GM12875 (cell line): Measurements from ENCODE around the gene MAP6.

ENCODE experiments used
- H3K4me3 ChIP-seq: one replicate; pipeline ENCODE4 v1.5.1; 2011; ENCODE audit warnings: low read depth, low read length, control low read depth
- TF ChIP-seq, protein P1 (sequence below): IDR thresholded peaks from 2 replicates; pipeline ENCODE4 v1.5.1; 2011; ENCODE audit warnings: low read depth, mild to moderate bottlenecking, control low read depth, inconsistent platforms, low read length, moderate library complexity, borderline replicate concordance; ENCODE audit not compliant: insufficient read depth

Gene MAP6

DNA sequence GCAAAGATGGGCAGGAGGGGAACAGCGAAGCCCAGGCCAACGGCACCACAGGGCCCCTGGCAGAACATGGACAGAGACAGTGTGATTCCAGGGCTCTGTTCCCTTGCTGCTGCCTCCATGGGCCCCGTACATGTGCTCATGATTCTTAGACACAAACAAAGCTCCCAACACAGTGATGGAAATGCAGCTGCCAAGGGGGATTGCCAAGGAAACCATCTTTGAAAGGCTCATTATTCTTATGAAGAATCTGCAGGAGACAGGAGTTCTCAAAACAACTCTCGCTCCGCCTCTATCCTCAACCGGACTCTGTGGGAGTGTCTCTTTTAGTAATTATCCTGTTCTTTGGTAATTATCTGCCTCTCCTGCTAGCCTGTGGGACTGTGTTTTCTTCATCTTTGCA is 74.6 kb downstream of the MAP6 start:
- TF ChIP-seq, protein P1, sequence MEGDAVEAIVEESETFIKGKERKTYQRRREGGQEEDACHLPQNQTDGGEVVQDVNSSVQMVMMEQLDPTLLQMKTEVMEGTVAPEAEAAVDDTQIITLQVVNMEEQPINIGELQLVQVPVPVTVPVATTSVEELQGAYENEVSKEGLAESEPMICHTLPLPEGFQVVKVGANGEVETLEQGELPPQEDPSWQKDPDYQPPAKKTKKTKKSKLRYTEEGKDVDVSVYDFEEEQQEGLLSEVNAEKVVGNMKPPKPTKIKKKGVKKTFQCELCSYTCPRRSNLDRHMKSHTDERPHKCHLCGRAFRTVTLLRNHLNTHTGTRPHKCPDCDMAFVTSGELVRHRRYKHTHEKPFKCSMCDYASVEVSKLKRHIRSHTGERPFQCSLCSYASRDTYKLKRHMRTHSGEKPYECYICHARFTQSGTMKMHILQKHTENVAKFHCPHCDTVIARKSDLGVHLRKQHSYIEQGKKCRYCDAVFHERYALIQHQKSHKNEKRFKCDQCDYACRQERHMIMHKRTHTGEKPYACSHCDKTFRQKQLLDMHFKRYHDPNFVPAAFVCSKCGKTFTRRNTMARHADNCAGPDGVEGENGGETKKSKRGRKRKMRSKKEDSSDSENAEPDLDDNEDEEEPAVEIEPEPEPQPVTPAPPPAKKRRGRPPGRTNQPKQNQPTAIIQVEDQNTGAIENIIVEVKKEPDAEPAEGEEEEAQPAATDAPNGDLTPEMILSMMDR = no peak
- no peak overlapping the region for H3K4me3 ChIP-seq

DNA sequence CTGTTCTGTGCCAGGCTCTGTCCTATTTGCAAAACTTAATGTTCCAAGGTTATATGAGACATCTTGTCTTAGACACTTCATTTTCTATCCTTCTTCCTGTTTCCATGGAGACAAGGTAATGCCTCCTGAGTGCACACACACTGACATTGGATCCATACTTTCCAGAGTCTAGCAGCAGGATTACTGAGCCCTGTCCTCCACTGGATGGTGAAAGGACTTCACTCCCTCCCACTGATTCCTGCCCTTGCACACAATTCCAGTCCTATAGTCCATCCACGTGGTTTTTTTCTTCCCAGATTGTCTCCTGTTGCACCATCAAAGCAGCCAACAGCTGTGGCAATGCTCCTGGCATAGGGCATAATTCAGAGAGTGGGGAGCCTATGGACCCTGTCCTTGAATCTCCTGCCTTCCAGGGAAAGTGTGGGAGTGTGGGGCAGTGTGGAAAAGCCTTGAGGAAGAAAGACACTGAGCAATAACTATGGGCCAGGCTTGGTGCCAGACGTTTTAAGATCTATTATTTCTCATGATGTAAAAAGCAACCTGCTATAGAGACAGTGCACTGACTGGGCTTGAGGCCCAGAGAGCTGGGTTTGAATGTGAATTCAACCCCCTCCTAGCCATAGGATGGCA is 75.4 kb downstream of the MAP6 start:
- no peak overlapping the region for H3K4me3 ChIP-seq
- TF ChIP-seq, protein P1 = no peak

DNA sequence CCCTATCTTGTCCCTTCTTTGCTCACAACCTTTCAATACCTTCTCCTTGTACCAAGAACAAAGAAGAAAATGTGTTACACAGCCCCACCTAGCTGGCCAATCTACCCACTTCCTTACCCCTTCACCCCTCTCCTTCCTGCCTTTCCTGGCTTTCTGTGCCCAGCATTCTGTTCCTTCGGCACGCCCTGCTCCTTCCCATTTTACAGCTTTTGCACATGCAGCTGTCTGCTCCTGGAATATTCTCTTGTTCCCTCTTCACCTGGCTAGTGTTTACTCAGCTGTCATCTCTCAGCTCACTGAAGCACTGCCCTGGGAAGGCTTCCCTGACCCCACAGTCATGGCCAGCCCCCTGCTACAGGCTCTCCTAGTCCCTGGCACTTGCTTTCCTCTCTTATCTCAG is 76.1 kb downstream of the MAP6 start:
- TF ChIP-seq, protein P1 = no peak
- H3K4me3 ChIP-seq = no peak overlapping the region

DNA sequence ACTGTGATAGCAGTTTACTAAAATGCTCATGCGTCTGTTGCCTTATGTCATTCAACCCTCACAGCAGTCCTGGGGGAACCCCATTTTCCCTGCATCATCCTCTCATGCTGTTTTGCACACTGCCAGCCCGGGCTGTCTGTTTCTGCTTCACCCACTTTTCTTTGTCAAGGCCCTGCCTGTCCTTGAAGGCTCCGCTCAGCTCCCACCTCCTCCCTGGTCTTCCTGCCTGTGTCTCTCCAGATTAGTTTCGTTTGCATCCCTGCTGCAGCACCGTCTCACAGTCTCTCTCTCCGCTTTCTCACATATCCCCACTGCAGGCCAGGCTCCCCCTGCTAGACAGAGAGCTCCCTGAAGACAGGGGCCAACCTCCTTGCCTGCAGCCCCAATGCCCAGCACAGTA is 76.9 kb downstream of the MAP6 start:
- TF ChIP-seq, protein P1 = no peak
- H3K4me3 ChIP-seq = no peak overlapping the region

DNA sequence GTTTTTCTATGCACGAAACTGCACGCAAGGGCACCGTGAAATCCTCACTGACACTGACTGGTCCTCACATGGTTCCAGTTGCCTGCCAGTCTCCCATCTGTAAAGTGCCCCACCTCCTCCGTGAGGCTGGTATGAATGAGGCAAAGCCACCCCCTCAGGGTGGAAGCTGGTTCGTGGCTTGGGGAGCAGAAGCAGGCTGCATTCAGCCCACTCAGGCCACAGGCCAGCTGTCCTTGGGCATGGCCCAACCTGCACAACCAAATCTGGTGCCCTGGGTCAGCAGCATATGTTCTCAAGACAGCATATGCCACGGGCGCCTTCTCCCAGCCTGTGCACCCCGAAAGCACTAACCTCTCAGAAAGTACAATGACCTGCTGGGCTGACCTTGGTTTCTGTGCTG is 77.5 kb downstream of the MAP6 start:
- TF ChIP-seq, protein P1 = no peak

DNA sequence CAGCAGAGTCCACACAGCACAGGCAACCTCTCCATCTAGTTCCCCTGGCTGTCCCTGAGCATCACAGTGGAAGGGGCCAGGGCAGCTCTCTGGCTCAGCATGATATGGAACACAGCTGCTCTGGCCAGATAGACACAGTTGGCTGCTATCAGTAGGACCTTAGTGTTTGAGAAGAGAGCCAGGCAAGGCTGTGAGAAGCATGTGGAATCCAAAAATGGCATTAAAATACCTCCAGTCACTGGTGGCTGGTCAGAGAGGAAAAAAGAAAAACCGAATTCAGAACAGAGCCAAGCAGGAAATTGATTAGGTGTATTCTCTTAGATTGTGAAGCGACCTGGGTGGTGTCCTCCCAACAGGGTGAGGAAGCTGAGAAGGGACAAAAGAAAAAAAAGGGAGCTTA is 78.9 kb downstream of the MAP6 start:
- TF ChIP-seq, protein P1 = no peak
- H3K4me3 ChIP-seq = no peak overlapping the region

More for the DNA sequence above, 77.5 kb downstream of the MAP6 start:
- no peak overlapping the region for H3K4me3 ChIP-seq

DNA sequence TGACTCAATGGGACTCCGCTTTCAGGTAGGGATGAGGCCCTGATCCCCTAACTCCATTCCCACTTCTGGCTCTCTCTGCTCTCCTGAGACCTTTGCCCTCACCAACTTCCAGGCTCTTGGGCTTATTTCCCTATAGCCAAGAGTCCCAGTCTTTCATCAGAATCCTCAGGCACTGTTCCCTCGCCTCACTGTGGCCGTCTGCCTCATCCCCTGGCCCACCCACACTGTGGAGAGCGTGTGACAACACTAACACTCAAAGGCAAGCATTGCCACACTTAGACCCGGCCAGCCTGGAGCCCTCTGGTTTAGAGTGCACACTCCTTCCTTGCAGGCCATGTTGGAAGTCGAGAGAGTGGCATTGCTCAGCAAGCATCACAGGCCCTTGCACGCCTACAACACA is 79.8 kb downstream of the MAP6 start:
- TF ChIP-seq, protein P1 = no peak
- H3K4me3 ChIP-seq = no peak overlapping the region
